Measurements from ENCODE around the gene FAM219A.

GRCh38 chr9:34503406-34503805 lies 45.0 kb upstream of the FAM219A start:
- TF ChIP-seq, protein P1, sequence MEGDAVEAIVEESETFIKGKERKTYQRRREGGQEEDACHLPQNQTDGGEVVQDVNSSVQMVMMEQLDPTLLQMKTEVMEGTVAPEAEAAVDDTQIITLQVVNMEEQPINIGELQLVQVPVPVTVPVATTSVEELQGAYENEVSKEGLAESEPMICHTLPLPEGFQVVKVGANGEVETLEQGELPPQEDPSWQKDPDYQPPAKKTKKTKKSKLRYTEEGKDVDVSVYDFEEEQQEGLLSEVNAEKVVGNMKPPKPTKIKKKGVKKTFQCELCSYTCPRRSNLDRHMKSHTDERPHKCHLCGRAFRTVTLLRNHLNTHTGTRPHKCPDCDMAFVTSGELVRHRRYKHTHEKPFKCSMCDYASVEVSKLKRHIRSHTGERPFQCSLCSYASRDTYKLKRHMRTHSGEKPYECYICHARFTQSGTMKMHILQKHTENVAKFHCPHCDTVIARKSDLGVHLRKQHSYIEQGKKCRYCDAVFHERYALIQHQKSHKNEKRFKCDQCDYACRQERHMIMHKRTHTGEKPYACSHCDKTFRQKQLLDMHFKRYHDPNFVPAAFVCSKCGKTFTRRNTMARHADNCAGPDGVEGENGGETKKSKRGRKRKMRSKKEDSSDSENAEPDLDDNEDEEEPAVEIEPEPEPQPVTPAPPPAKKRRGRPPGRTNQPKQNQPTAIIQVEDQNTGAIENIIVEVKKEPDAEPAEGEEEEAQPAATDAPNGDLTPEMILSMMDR (conservative IDR thresholded peaks at IDR 0.05 in 1 of 2, IDR thresholded peaks at IDR 0.05 in 1 of 2; ENCODE audit: extremely low read depth in 1 of 2, insufficient read depth in 1 of 2, low read depth in 1 of 2, low read length in 2 of 2): no peak
- TF ChIP-seq EZH2 (IDR thresholded peaks at IDR 0.05; ENCODE audit: borderline replicate concordance, low read length): no peak

All from mammary epithelial cell (primary cell).